NK-92 (cell line): ENCODE measurements around the gene RALY.

Experiments used
- DNase-seq: peaks from one replicate; lab custom pipeline; 2025; ENCODE audit not compliant: unreplicated experiment; lab: John Stamatoyannopoulos, UW

RALY gene

GRCh38 chr20:34075647-34076046 is 81.9 kb downstream of the RALY start:
- no peak for DNase-seq

- no peak for DNase-seq
Observed at GRCh38 chr20:34076952-34077351, 83.2 kb downstream of the RALY start.

GRCh38 chr20:34078540-34078939 is 84.8 kb downstream of the RALY start:
- no peak for DNase-seq

- DNase-seq = no peak
Observed at GRCh38 chr20:34079818-34080217, 86.1 kb downstream of the RALY start.

- no peak for DNase-seq
Observed at GRCh38 chr20:34082232-34082887, 88.6 kb downstream of the RALY start.

- DNase-seq = no peak
Observed at GRCh38 chr20:34083137-34083536, 89.4 kb downstream of the RALY start.

GRCh38 chr20:34083781-34084180 is 90.1 kb downstream of the RALY start:
- DNase-seq = no peak

GRCh38 chr20:34084227-34084923 is 90.7 kb downstream of the RALY start:
- no peak for DNase-seq

- no peak for DNase-seq
Observed at GRCh38 chr20:34085544-34086040, 91.9 kb downstream of the RALY start.

GRCh38 chr20:34088305-34089174 is 94.8 kb downstream of the RALY start:
- no peak for DNase-seq

- DNase-seq = no peak
Observed at GRCh38 chr20:34089175-34089479, 95.4 kb downstream of the RALY start.

- no peak for DNase-seq
Observed at GRCh38 chr20:34089655-34090345, 96.1 kb downstream of the RALY start.

- DNase-seq = no peak
Observed at GRCh38 chr20:34090645-34091044, 96.9 kb downstream of the RALY start.

GRCh38 chr20:34091637-34092200 is 98.0 kb downstream of the RALY start:
- DNase-seq = no peak

- no peak for DNase-seq
Observed at GRCh38 chr20:34093895-34094294, 100.2 kb downstream of the RALY start.

- DNase-seq = no peak
Observed at GRCh38 chr20:34095825-34096224, 102.1 kb downstream of the RALY start.

- DNase-seq = no peak
Observed at GRCh38 chr20:34096699-34097444, 103.2 kb downstream of the RALY start.

GRCh38 chr20:34098570-34098969 is 104.9 kb downstream of the RALY start:
- no peak for DNase-seq

GRCh38 chr20:34099675-34100074 is 106.0 kb downstream of the RALY start:
- no peak for DNase-seq

GRCh38 chr20:34100576-34100975 is 106.9 kb downstream of the RALY start:
- DNase-seq = no peak
